HL-60/S4 treated with retinoic acid at 250 ng/mL for 4 days and 3 days (cell line): ENCODE measurements around the gene TNFAIP8L1.

Source experiments
- in situ Hi-C: fragments of 300-500 bp; cut with MboI; formaldehyde crosslinking; loops from 2 replicates; pipeline ENCODE4 v1.7.0; 2022; ENCODE audit warnings: low sequenced_read_pairs

Gene TNFAIP8L1

DNA sequence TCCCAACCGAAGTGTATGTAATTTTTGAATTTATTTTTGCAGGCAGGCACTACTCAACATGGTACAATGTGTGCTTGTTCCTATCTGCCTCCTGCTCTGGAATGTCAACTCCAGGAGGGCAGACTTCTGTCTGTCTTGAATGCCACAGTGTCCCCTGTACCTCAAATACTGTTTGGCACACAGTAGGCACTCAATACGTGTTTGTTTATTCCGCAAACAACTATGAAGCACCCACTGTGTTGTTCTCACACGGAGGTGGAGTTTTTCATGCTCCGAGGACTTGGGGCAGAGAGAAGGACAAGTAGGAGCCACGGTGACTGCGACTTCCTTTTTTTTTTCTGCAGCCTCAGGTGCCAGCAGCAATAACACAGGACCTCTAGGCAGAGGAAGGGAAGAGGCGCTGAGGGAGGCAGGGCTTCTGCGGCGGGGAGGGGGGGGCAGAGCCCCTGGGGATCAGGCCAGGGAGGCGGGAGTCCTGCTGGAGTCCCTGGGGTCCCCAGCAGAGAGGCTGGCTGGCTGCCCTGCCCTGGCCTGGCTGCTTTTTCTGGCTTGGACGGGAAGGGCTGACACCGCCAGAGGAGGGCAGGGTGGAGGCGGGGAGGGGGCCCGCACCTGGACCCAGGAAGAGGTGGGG lies 29.3 kb upstream of the TNFAIP8L1 start:
- in situ Hi-C loops, result no loop called here

GRCh38 chr19:4613254-4613751 lies 26.0 kb upstream of the TNFAIP8L1 start:
- in situ Hi-C loops, result no loop called here

GRCh38 chr19:4618019-4618418 lies 21.3 kb upstream of the TNFAIP8L1 start:
- in situ Hi-C loops, result no loop called here

DNA sequence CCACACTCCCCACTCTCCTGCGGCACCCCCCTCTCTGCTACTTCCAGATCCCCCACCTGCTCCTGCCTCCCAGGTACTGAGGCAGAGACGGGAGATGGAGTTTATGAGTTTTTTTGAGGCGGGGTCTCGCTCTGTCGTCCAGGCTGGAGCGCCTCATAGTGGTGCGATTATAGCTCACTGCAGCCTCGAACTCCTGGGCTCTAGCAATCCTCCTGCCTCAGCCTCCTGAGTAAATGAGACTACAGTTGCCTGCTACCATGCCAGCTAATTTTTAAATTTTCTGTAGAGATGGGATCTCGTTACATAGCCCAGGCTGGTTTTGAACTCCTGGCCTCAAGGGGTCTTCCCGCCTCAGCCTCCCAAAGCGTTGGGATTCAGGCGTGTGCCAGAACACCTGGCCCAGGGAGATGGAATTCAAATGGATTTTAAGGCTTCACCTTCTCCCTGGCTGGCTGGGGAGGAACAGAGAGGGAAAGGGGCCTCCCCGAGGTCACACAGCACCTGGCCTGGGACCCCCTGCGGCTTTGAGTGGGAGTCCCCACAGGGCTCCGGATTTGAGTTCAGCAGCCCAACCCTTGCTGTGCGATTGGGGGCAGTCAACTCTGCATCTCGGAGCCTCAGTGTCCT lies 19.5 kb upstream of the TNFAIP8L1 start:
- in situ Hi-C loops, result no loop called here

GRCh38 chr19:4620675-4621074 lies 18.6 kb upstream of the TNFAIP8L1 start:
- in situ Hi-C loops, result no loop called here

GRCh38 chr19:4622695-4623421 lies 16.5 kb upstream of the TNFAIP8L1 start:
- in situ Hi-C loops, result no loop called here

- in situ Hi-C loops, result no loop called here
Observed at GRCh38 chr19:4624301-4624700, 15.0 kb upstream of the TNFAIP8L1 start.

DNA sequence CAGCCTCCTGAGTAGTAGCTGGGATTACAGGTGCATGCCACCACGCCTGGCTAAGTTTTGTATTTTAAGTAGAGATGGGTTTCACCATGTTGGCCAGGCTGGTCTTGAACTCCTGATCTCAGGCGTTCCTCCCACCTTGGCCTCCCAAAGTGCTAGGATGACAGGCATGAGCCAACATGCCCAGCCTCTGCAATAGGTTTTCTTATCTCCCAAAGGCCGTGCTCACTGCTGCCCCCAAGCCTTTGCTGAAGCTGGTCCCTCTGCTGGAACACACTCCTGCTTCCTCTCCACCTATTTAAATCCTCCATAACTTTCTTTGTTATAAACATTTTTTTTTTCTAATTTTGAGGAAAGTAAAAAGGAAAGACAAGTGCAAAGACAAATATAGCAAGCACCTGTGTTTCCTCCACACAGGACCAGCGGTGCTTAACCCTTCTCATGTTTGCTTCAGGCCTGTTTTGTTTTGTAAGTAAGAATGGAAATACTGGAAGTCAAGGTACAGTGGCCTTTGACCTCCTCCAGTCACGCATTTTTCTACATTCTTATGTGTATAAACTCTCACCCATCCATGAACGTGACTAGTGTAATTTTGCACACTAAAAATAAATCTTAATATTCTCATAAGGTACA lies 14.5 kb upstream of the TNFAIP8L1 start:
- in situ Hi-C loops, result no loop called here

DNA sequence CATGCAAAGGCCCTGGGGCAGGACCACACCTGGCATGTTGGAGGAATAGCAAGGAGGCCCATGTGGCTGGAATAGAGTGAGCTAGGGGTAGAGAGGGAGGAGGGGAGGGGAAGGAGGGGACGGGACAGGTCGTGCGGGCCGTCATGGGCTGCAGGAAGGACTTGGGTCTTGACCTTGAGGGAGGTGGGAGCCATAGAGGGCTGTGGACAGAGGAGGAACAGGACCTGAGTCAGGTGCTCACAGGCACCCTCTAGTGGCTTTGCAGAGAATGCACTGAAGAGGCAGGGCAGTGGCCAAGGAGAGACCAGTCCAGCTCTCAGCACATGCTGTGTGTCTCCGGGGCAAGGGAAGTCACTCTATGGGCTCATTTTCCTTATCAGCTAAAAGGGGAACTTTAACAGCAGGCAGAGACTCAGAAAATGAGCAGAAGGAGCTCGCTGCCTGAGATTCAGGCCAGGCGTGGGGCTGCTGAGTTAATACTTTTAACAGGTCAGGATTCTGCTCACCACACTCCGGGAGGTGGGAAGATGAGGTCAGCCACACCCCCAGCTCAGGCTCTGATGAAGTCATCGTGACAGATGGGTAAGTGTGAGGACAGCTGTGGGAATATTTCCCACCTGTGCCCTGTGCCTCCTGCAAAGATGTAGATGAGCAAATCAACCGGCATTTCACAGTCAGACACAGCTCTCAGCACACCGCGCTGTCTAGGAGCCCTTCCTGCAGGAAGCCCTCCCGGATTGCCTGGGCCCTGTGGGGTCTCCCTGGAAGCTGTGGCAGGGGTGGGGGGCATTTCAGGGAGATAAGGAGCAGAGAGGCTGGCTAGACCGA lies 6.0 kb upstream of the TNFAIP8L1 start:
- in situ Hi-C loops, result loop anchor here (5.0 kb wide), 1 partner anchor 56 kb away; no protein-coding TSS in a partner anchor

DNA sequence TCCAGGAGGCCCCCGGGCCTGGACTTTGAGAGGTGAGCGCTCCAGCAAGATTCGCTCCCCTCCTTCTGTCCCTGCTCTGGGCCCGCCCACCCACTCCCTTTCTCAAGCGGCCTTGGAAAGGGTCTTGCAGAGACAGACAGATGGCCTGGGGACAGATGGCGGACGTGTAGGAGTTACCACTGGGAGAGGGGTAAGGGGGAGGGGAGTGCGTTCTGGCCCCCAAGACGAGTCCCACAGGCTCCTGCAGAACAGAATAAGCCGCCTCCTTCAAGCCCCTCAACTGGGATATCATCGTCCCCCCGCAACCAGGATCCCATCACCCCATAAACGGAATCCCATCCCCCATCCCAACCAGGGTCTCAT lies 3.6 kb upstream of the TNFAIP8L1 start:
- in situ Hi-C loops, result no loop called here

DNA sequence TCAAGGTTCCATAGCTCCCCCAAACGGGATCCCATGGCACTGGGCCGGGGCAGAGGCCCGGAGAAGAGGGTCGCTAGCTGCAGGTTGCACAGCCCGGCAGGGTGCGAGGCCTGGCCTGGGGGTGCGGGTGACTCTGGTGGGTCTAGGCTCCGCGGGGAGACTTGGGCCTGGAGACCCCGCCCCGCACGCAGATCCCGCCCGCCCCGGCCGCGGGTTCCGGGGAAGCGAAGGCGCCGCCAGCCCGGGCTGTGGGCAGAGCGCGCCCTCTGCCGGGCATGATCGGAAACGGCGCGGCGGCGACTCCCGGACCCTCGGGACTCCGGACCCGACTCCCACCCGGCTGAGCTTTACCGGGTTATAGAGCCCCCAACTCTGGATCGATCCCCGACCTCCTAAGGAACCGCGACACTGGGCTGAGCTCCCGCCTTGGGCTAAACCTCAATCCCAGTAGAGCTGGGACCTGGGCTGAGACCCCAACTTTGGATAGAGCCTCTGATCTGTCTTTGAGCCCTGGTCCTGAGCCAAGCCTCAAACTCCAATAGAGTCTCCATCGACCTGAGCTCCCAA lies 3.1 kb upstream of the TNFAIP8L1 start:
- in situ Hi-C loops, result no loop called here

DNA sequence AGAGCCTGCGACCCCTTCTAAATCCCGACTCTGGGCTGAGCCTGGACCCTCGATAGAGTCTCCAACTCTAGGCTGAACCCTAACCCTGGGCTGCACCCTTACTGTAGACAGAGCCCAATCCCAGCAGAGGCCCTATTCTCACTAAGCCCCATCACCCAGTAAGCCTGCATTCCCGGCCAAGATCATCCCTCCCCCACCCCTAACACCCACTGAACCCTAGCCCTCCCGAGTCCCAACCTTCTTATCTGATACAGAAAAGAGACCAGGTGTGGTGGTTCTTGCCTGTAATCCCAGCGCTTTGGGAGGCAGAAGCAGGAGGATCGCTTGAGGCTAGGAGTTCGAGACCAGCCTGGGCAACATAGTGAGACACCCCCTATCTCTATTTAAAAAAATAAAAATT lies 2.6 kb upstream of the TNFAIP8L1 start:
- in situ Hi-C loops, result no loop called here

DNA sequence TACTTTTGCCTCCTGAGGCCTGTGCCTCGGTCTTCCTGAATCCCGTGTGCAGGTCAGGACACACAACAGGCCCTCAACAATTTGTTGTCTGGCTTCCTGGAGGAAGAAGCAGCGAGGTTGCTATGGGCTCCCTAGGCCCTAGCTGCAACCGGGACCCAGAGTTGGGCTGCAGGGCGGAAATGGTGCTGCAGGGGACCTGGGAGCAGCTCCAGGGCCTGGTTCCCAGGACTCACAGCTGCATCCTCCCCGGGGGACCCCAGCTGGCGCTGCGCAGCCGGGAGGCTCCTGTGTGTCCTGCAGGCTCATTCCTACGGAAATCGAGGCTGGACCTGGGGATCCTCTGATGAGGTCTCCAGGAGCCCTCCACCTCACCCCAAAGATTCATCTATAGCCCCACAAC lies 999 bp upstream of the TNFAIP8L1 start:
- in situ Hi-C loops, result no loop called here

GRCh38 chr19:4639531-4640246 lies 373 bp downstream of the TNFAIP8L1 start:
- in situ Hi-C loops, result no loop called here

GRCh38 chr19:4640247-4641000 lies 1.1 kb downstream of the TNFAIP8L1 start:
- in situ Hi-C loops, result no loop called here

- in situ Hi-C loops, result no loop called here
Observed at GRCh38 chr19:4641132-4641531, 1.8 kb downstream of the TNFAIP8L1 start.

- in situ Hi-C loops, result no loop called here
Observed at GRCh38 chr19:4642625-4643024, 3.3 kb downstream of the TNFAIP8L1 start.

- in situ Hi-C loops, result no loop called here
Observed at GRCh38 chr19:4645718-4646117, 6.4 kb downstream of the TNFAIP8L1 start.
